Measurements from ENCODE around the gene ADAMTSL3.
"Not testable (repeated sequence)": the region's sequence is repeated elsewhere in the genome, so short reads cannot be mapped to it uniquely, and the experiment has no call there.

ADAMTSL3 gene

DNA sequence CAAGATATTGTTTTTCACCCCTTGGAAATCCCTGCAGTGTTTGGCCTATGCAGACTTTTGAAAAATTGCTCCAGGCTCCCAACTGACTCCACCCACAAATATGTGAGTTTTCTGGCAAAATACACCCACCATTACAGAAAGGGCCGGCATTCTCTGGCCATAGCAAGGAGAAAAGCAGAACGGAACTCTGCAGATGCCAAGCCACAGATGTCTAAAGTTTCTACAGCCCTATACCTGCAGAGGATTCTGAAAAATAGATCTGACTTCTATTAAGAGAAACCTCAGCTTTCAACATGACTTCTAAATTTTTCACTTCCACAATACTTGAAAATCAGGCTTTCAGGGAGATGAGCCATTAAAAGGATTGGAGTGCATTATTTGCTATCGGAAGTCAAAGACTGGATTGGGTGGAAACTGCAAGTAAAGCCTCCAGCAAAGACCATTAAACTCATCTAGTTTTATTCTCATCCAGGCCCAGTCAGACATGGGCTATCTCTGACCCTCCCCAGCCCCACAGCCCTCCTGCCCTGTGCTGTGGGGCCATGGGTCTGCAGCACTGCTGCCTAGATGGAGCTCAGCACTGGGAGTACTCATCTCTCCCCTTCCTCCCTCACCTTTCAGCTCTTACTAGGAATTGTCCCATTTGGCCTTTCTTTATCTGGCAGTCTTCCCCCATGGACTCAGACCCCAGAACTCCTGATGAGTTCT is 338.6 kb downstream of the ADAMTSL3 start:
- DNase-seq: no peak

GRCh38 chr15:83993591-83993990 is 339.7 kb downstream of the ADAMTSL3 start:
- no peak for DNase-seq

- no peak for DNase-seq
Observed at GRCh38 chr15:83998486-83998885, 344.6 kb downstream of the ADAMTSL3 start.

DNA sequence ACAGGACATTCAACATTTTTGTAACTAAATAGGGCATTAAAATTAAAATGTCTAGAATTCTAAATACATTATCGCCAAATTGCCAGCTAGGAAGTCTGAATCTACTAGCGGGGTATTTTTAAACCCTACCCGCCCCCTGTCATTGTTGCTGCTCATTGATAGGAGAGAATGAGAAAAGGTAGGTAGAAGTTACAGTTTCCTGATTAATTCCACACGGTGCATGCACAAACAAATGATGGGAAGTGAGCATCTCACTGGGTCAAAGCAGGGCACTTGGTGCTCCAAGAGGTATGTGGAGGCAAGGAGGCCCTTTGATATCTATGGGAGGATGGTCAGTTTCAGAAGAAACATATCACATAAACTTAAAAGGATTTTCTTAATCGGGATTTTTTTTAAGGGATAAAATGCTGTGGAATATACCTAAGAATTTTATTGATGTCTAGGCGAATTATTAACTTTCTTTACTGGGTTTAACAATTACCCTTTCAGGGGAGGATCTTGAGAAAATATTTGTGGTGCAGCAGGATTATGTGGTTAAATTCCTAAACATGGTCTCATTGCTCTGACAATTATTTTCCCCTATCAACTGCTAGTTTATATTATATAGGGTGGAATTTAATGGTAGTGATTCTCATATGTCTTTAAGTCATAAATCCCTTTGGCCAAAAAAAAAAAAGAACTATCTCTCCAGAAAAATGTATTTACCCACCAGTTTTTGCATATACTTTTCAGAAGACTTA is 345.6 kb downstream of the ADAMTSL3 start:
- DNase-seq: no peak

- no peak for DNase-seq
Observed at GRCh38 chr15:84001037-84001436, 347.1 kb downstream of the ADAMTSL3 start.

DNA sequence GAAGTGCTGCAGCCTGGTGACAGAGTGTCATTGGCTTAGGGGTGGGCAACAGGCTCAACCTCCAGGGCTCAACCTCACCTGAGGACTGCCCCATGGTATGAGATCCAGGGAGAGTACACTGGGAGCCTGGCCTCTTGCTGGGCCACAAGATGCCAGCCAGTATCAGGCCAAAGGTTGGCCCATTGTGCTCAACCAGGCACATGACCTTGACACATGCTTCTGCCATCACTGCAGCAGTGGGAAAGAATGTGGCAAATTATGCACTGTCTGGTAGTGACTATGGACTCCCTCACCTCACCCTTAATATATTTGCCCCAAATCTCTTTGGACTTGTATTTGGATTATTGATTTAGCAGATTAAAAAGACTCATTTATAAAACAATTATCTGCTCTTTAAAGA is 347.7 kb downstream of the ADAMTSL3 start:
- no peak for DNase-seq

DNA sequence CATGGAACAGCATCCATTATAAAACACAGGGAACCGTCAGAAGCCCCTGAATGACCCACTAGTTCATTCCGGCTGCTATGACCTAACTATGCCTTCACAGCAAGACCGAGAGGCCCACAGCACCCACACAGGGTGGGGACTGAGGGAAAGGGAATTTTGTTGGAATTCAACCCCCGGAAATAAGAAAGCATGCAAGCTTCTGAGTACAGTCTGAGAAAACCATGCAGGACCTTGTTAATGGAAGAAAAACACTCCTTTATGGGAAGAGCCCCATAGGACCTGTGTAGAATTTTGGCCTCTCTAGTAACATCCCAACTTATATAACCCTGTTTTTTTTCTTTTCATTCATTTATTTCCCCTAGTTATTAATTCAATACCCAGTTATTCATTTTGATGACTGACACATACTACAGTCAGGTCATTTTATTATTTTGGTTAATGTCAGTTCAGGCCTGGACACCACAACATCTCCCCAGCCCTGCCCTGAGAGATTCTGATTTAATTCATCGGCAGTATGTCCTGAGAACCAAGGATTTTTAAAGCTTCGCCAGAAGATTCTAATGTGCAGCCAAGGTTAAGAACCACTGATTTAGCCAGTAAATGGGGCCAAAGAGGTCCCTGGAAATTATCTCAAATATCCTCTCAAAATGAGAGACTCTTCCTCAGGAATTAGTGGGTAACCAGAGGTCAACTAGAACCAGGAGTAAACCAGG is 350.0 kb downstream of the ADAMTSL3 start:
- no peak for DNase-seq

- DNase-seq: no peak
Observed at GRCh38 chr15:84006421-84006820, 352.5 kb downstream of the ADAMTSL3 start.

- DNase-seq: no peak
Observed at GRCh38 chr15:84009616-84010015, 355.7 kb downstream of the ADAMTSL3 start.

DNA sequence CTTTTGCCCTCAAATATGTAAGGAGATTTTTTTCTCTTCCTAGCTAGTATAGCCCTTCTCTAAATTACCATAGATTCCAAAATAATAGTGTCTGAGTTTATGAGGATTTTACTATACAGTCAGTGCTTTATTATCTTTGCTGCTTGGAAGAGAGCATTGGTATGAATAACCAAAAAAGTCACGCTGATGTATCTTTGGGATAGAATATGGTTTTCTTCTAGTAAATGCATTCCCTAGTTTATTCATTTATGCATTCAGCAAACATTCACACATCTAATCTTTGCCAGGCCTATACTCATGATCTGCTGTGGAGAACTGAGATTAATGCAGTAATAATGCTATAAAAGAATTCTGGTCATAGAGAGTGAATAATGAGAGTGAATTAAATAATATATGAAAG is 356.3 kb downstream of the ADAMTSL3 start:
- no peak for DNase-seq

DNA sequence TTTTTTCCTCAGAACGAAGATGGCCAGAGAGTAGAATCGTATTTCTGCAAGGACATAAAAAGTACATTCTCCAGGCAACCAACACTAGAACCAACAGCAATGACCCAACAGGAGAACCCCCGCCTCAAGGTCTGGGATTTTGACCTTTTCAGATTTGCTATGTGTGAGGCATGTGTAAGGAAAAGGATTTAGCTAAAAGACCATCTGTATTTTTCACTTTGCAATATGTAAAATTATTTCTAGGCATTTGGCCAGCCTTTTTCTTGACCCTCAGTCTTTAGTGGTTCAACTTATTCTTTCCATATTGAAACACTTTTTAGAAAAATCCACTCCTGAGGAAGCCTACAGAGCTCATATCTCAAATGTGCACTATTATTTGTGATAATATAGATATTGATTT is 362.4 kb downstream of the ADAMTSL3 start:
- DNase-seq: no peak

- DNase-seq: no peak
Observed at GRCh38 chr15:84022516-84022915, 368.6 kb downstream of the ADAMTSL3 start.

DNA sequence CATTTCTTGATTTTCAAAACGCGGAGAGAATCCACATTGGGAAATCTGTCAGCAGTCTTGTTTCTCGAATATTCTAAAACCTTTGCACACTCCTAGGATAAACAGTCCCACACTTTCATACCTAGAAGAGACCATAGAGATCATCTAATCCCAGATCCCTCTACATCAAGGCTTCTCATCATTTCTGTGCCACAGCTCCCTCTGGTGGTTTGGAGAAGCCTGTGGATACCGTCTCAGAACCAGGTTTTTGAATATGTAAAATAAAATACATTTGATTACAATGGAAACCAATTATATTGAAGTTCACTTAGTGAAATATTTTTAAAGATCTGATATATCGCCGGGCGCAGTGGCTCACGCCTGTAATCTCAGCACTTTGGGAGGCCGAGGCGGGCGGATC is 369.7 kb downstream of the ADAMTSL3 start:
- DNase-seq: no peak

DNA sequence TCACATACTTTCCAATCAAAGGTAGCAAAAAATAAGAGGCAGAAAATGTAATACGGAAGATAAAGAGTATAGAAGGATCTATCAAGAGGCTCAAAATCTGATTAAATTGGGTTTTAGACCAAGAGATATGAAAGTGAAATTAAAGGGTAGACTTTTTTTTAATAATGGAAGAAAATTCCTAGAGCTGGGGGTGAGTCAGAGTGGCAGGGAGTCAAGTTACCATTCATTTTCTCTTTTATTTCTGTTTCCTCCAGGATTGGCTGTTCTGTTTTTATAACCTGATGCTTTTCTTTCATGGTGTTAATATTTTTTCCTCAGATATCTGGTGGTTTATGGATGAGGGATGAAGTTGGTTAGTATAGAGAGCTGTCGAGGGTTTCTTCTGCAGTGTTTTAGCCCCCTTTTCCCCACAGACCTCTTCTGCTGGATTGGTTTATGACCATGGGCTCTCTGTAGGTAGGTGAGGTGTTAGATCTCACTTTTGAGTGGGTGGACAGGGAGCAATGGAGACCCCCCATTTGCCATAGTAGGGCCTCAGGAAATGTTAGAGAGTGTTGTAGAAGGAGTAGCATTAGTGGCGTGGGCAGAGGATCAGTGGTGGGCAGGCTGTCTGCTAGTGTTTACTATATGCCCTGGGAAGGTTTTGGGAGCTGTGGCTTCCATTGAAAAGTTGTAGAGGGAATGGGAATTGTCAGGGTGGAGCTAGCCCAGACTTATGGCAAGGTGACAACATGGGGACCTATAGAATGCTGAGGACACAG is 380.1 kb downstream of the ADAMTSL3 start:
- no peak for DNase-seq

DNA sequence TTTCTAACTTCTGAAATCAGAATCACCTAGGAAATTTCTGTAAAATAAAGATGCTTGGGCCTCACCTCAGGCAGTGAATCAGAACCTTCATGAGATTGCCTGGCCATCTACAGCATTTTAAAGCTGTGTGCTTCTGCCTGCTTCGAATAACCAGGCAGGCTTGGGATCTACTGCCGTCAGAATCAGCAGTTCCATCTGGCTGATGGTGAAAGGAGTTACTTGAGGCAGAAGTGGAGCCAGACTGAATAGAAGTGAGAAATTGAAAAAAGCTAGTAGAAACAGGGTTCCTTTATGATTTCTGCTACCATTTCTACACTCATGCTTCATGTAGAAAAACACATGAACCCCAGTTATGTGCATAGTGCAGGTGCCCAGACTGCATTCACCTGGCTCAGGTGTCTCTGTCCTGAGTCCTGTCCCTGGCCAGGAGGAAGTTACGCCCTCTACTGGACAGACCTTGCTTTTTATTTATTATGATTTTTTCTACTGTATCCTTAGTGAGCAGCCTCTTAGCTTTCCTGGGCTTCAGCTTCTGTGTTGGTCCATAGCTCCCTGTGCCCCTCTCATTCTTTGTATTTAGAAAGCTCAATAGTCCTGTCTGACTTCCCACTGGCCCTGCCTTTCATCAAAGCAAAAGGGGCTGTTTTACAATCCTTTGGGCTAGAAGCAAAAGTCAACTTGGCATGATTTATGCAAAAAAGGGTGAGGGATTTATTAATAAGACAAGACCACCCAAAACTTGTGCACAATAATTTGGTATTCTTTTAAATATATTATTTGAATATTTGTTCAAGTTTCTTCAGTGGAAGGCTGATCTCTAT is 380.9 kb downstream of the ADAMTSL3 start:
- no peak for DNase-seq

DNA sequence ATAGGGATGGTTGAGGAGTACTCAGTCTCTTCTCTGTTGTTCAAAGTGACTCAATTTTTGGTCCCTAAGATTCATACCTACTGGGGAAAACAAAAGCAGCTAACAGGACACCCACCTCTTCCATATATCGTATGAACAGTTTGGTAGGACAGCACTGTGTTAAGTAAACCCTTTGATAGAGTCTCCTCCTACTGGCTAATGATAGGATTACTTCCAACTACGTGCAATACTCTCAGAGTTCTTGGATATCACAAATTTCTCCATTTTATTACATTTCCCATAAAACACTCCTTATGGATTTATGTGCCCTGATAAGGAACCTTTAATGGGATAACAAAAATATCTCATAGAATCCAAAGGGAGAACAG is 381.5 kb downstream of the ADAMTSL3 start:
- DNase-seq: no peak

- DNase-seq: no peak
Observed at GRCh38 chr15:84037301-84037700, 383.4 kb downstream of the ADAMTSL3 start.

- DNase-seq: not testable (repeated sequence)
Observed at GRCh38 chr15:84042434-84043056, 388.6 kb downstream of the ADAMTSL3 start.

DNA sequence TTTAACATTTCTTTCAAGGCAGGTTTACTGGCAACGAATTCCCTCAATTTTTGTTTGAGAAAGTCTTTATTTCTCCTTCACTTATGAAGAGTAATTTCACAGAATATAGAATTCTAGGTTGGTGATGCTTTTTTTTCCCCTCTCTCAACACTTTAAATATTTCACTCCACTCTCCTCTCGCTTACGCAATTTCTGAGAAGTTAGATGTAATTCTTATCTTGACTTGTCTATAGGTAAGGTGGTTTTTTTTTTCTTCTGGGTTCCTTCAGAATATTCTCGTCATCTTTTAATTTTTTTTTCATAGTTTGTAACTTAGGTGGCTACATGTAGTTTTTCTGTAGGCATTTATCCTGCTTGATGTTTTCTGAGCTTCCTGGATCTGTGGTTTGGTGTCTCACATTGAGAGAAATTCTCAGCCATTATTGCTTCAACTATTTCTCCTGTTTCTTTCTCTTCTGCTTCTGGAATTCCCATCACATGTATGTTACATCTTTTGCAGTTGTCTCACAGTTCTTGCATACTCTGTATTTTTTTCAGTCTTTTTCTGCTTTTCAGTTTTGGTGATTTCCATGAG is 392.2 kb downstream of the ADAMTSL3 start:
- DNase-seq: no peak

GRCh38 chr15:84049480-84049879 is 395.6 kb downstream of the ADAMTSL3 start:
- DNase-seq: not testable (repeated sequence)

DNA sequence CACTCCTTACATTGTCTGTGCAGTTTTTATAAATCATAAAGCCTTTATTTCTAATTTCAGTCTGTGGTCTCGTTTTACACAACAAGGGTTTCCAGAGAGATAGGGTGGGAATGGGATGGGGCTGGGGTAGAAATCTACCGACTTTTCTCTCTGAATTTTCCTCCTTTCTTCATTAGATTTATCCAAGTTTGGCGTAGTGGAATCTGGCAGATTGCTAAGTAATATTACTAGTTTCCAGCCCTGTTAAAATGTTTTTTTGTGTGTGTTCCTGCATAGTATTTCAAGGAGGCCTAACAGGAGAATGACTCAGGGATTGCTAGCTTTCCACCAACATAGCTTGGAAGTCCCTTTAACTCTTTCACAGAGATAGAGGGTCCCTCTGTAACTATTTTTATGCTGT is 396.2 kb downstream of the ADAMTSL3 start:
- no peak for DNase-seq
